ENCODE measurements around the gene FGF14.

FGF14 gene

GRCh38 chr13:101712026-101712348, 689.9 kb downstream of the FGF14 start:
- H3K9me3 Mint-ChIP-seq, result no peaks in the 10 kb centered on the region
- no peak for ATAC-seq
- no peaks in the 10 kb centered on the region for H3K4me1 Mint-ChIP-seq
- H3K36me3 Mint-ChIP-seq, result no peaks in the 10 kb centered on the region
- H3K27ac Mint-ChIP-seq, result no peak overlapping the region
- peaks cover 15% of the 10 kb centered on the region for H3K27me3 Mint-ChIP-seq
- no peak overlapping the region for H3K4me3 Mint-ChIP-seq

GRCh38 chr13:101711307-101712025, 690.4 kb downstream of the FGF14 start:
- ATAC-seq, result no peak
- Mint-ChIP-seq H3K36me3 (no peaks in the 10 kb centered on the region), H3K27me3 (peaks cover 15% of the 10 kb centered on the region), H3K4me1 (no peaks in the 10 kb centered on the region), H3K9me3 (no peaks in the 10 kb centered on the region), H3K4me3 (no peak overlapping the region), H3K27ac (no peak overlapping the region)

- H3K4me3 Mint-ChIP-seq, result no peak overlapping the region
- no peak overlapping the region for H3K27ac Mint-ChIP-seq
- no peak for ATAC-seq
- peaks cover 23% of the 10 kb centered on the region for H3K27me3 Mint-ChIP-seq
- H3K36me3 Mint-ChIP-seq, result no peaks in the 10 kb centered on the region
- no peaks in the 10 kb centered on the region for H3K4me1 Mint-ChIP-seq
- no peaks in the 10 kb centered on the region for H3K9me3 Mint-ChIP-seq
These were observed 691.9 kb downstream of the FGF14 start for GRCh38 chr13:101709952-101710351.

- H3K27me3 Mint-ChIP-seq, result peaks cover 37% of the 10 kb centered on the region
- no peaks in the 10 kb centered on the region for H3K36me3 Mint-ChIP-seq
- no peak overlapping the region for H3K4me3 Mint-ChIP-seq
- no peak overlapping the region for H3K27ac Mint-ChIP-seq
- no peak for ATAC-seq
- H3K9me3 Mint-ChIP-seq, result no peaks in the 10 kb centered on the region
- no peaks in the 10 kb centered on the region for H3K4me1 Mint-ChIP-seq
These were observed 693.7 kb downstream of the FGF14 start for GRCh38 chr13:101708115-101708514.

- no peak overlapping the region for H3K27ac Mint-ChIP-seq
- H3K4me3 Mint-ChIP-seq, result no peak overlapping the region
- no peaks in the 10 kb centered on the region for H3K36me3 Mint-ChIP-seq
- peaks cover 41% of the 10 kb centered on the region for H3K27me3 Mint-ChIP-seq
- ATAC-seq, result no peak
- no peaks in the 10 kb centered on the region for H3K4me1 Mint-ChIP-seq
- no peaks in the 10 kb centered on the region for H3K9me3 Mint-ChIP-seq
These were observed 694.2 kb downstream of the FGF14 start for GRCh38 chr13:101707659-101708058.

- H3K9me3 Mint-ChIP-seq, result no peaks in the 10 kb centered on the region
- no peak overlapping the region for H3K4me3 Mint-ChIP-seq
- no peaks in the 10 kb centered on the region for H3K36me3 Mint-ChIP-seq
- no peak overlapping the region for H3K27ac Mint-ChIP-seq
- ATAC-seq, result no peak
- H3K27me3 Mint-ChIP-seq, result peaks cover 41% of the 10 kb centered on the region
- H3K4me1 Mint-ChIP-seq, result no peaks in the 10 kb centered on the region
These were observed 695.2 kb downstream of the FGF14 start for GRCh38 chr13:101706651-101707050.

GRCh38 chr13:101703838-101704237, 698.0 kb downstream of the FGF14 start:
- no peak for ATAC-seq
- no peaks in the 10 kb centered on the region for H3K4me1 Mint-ChIP-seq
- H3K9me3 Mint-ChIP-seq, result peaks cover 5% of the 10 kb centered on the region
- no peak overlapping the region for H3K27ac Mint-ChIP-seq
- H3K4me3 Mint-ChIP-seq, result no peak overlapping the region
- no peaks in the 10 kb centered on the region for H3K36me3 Mint-ChIP-seq
- H3K27me3 Mint-ChIP-seq, result peaks cover 37% of the 10 kb centered on the region

GRCh38 chr13:101703081-101703480, 698.8 kb downstream of the FGF14 start:
- peaks cover 5% of the 10 kb centered on the region for H3K9me3 Mint-ChIP-seq
- no peaks in the 10 kb centered on the region for H3K36me3 Mint-ChIP-seq
- ATAC-seq, result no peak
- H3K4me3 Mint-ChIP-seq, result no peak overlapping the region
- no peaks in the 10 kb centered on the region for H3K4me1 Mint-ChIP-seq
- H3K27me3 Mint-ChIP-seq, result peaks cover 29% of the 10 kb centered on the region
- H3K27ac Mint-ChIP-seq, result no peak overlapping the region

- Mint-ChIP-seq H3K27ac (no peak overlapping the region), H3K36me3 (no peaks in the 10 kb centered on the region), H3K4me1 (no peaks in the 10 kb centered on the region), H3K4me3 (no peak overlapping the region), H3K9me3 (peaks cover 5% of the 10 kb centered on the region), H3K27me3 (peaks cover 25% of the 10 kb centered on the region)
- ATAC-seq, result no peak
These were observed 701.2 kb downstream of the FGF14 start for GRCh38 chr13:101700598-101700997.

- Mint-ChIP-seq H3K27me3 (peaks cover 7% of the 10 kb centered on the region), H3K9me3 (peaks cover 5% of the 10 kb centered on the region), H3K4me1 (no peaks in the 10 kb centered on the region), H3K36me3 (no peaks in the 10 kb centered on the region), H3K4me3 (no peak overlapping the region), H3K27ac (no peak overlapping the region)
- no peak for ATAC-seq
These were observed 703.4 kb downstream of the FGF14 start for GRCh38 chr13:101698400-101698799.

- H3K36me3 Mint-ChIP-seq, result no peaks in the 10 kb centered on the region
- no peaks in the 10 kb centered on the region for H3K4me1 Mint-ChIP-seq
- ATAC-seq, result no peak
- H3K27me3 Mint-ChIP-seq, result peaks cover under 1% of the 10 kb centered on the region
- peaks cover 5% of the 10 kb centered on the region for H3K9me3 Mint-ChIP-seq
- no peak overlapping the region for H3K4me3 Mint-ChIP-seq
- H3K27ac Mint-ChIP-seq, result no peak overlapping the region
These were observed 704.1 kb downstream of the FGF14 start for GRCh38 chr13:101697745-101698144.

GRCh38 chr13:101695870-101696516, 705.9 kb downstream of the FGF14 start:
- Mint-ChIP-seq H3K4me3 (no peak overlapping the region), H3K9me3 (peaks cover 5% of the 10 kb centered on the region), H3K27ac (no peak overlapping the region), H3K4me1 (no peaks in the 10 kb centered on the region), H3K27me3 (no peaks in the 10 kb centered on the region), H3K36me3 (no peaks in the 10 kb centered on the region)
- no peak for ATAC-seq

- no peaks in the 10 kb centered on the region for H3K9me3 Mint-ChIP-seq
- no peak overlapping the region for H3K27ac Mint-ChIP-seq
- no peak overlapping the region for H3K4me3 Mint-ChIP-seq
- H3K27me3 Mint-ChIP-seq, result peaks cover 8% of the 10 kb centered on the region
- H3K36me3 Mint-ChIP-seq, result no peaks in the 10 kb centered on the region
- no peak for ATAC-seq
- H3K4me1 Mint-ChIP-seq, result no peaks in the 10 kb centered on the region
These were observed 710.4 kb downstream of the FGF14 start for GRCh38 chr13:101691341-101691860.

- no peak overlapping the region for H3K4me3 Mint-ChIP-seq
- no peak for ATAC-seq
These were observed 711.0 kb downstream of the FGF14 start for GRCh38 chr13:101690871-101691270.

GRCh38 chr13:101686003-101686402, 715.8 kb downstream of the FGF14 start:
- Mint-ChIP-seq H3K36me3 (no peaks in the 10 kb centered on the region), H3K27ac (no peak overlapping the region), H3K27me3 (peaks cover 8% of the 10 kb centered on the region), H3K4me1 (no peaks in the 10 kb centered on the region), H3K9me3 (no peaks in the 10 kb centered on the region), H3K4me3 (no peak overlapping the region)
- no peak for ATAC-seq

More at GRCh38 chr13:101690871-101691270, 711.0 kb downstream of the FGF14 start:
- H3K9me3 Mint-ChIP-seq, result no peaks in the 10 kb centered on the region
- peaks cover 8% of the 10 kb centered on the region for H3K27me3 Mint-ChIP-seq
- H3K36me3 Mint-ChIP-seq, result no peaks in the 10 kb centered on the region
- H3K27ac Mint-ChIP-seq, result no peak overlapping the region
- no peaks in the 10 kb centered on the region for H3K4me1 Mint-ChIP-seq

GRCh38 chr13:101681834-101682233, 720.0 kb downstream of the FGF14 start:
- H3K9me3 Mint-ChIP-seq, result no peaks in the 10 kb centered on the region
- H3K36me3 Mint-ChIP-seq, result no peaks in the 10 kb centered on the region
- H3K27ac Mint-ChIP-seq, result no peak overlapping the region
- H3K27me3 Mint-ChIP-seq, result no peaks in the 10 kb centered on the region
- no peak overlapping the region for H3K4me3 Mint-ChIP-seq
- no peak for ATAC-seq
- H3K4me1 Mint-ChIP-seq, result no peaks in the 10 kb centered on the region

Data from stimulated activated memory B cell treated with anti-CD40 and anti-IgM and Interleukin-4, amounts not matched to agents 10 μg/mL and 1 μg/mL and 100 μg/mL, for 72 hours (primary cell).